Measurements from ENCODE around the gene TNFSF11. TPM values are rescaled to one million over a fixed set of nuclear protein-coding genes. Genes with fewer than 3 reads are reported as not detected.

The TNFSF11 gene
- polyA plus RNA-seq, 3 donors, result not detected

DNA sequence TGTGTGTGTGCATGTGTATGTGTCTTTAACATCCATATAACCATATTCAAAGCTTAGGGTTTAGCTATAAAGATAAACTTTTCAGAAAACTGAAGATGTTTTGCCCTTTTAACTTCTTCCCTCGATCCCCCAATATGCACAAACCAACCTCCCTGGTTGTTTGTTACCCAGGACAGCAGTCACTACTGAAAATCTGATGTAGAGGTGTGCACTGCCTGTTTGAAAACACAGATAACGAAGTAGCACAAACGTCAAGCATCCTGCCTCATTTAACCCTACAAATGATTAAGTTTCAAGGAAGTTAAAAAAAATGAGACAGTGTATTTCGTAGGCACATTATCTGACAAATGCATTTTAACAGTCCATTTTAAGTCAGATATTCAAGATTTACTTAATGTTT is 3.6 kb downstream of the TNFSF11 start:
- H3K79me2 ChIP-seq (ENCODE audit: insufficient read depth, low read length), result no peaks in the 10 kb centered on the region
- no peak for TF ChIP-seq CTCF (IDR thresholded peaks at IDR 0.05)
- peaks cover 30 to 44% of the 10 kb centered on the region in 2 donors for H3K27me3 ChIP-seq (ENCODE audit: control insufficient read depth in 2 of 2, insufficient read depth in 2 of 2, low read length in 2 of 2)
- peaks cover 14% of the 10 kb centered on the region for H3K4me1 Mint-ChIP-seq
- peaks cover 32 to 49% (median 39%) of the 10 kb centered on the region in 3 donors for H3K27me3 Mint-ChIP-seq (ENCODE audit: low read depth in 3 of 3)
- H3K4me3 ChIP-seq (replicated peaks in 1 of 3; ENCODE audit: low read depth in 2 of 3, low read length in 3 of 3), result no peak overlapping the region
- peaks cover 0 to 12% (median 5%) of the 10 kb centered on the region in 7 donors for H3K9me3 Mint-ChIP-seq
- no peaks in the 10 kb centered on the region for H4K20me1 ChIP-seq (ENCODE audit: insufficient read depth, low read length)
- no CpG with 5 or more reads among the region's 4 CpGs for WGBS (ENCODE audit: insufficient coverage)
- no peak overlapping the region for H3K27ac Mint-ChIP-seq
- H3K27ac ChIP-seq (ENCODE audit: low read depth in 1 of 2, low read length in 2 of 2), result no peak overlapping the region
- no peak for DNase-seq
- no peaks in the 10 kb centered on the region for H3K36me3 ChIP-seq (replicated peaks in 1 of 2; ENCODE audit: control insufficient read depth in 1 of 2, insufficient read depth in 2 of 2, low read length in 2 of 2)
- H3K4me2 ChIP-seq (replicated peaks; ENCODE audit: extremely low read depth, low read length, poor library complexity, severe bottlenecking), result no peak overlapping the region
- H3K4me1 ChIP-seq (ENCODE audit: control insufficient read depth in 1 of 2, insufficient read depth in 2 of 2, low read length in 2 of 2), result peaks cover 12 to 20% of the 10 kb centered on the region in 2 donors
- H3K9me3 ChIP-seq (replicated peaks in 1 of 2; ENCODE audit: control insufficient read depth in 1 of 2, insufficient read depth in 1 of 2, low read length in 2 of 2), result no peaks in the 10 kb centered on the region
- H3K9ac ChIP-seq (ENCODE audit: insufficient read depth, low read length, poor library complexity, severe bottlenecking), result no peak overlapping the region
- H3K36me3 Mint-ChIP-seq, result no peaks in the 10 kb centered on the region
- peak overlapping the region in 1 of 2 donors; percentile 66 for H3K4me3 Mint-ChIP-seq
- intact Hi-C loops (cut with micrococcal nuclease), result no loop called here
- no peak overlapping the region for H2AFZ ChIP-seq (ENCODE audit: insufficient read depth, low read depth, low read length, poor library complexity, severe bottlenecking)

GRCh38 chr13:42580644-42581043 is 6.7 kb downstream of the TNFSF11 start:
- H3K27me3 ChIP-seq (ENCODE audit: control insufficient read depth in 2 of 2, insufficient read depth in 2 of 2, low read length in 2 of 2), result peaks cover 5 to 18% of the 10 kb centered on the region in 2 donors
- no peak for TF ChIP-seq CTCF (IDR thresholded peaks at IDR 0.05)
- no peak overlapping the region for H3K9ac ChIP-seq (ENCODE audit: insufficient read depth, low read length, poor library complexity, severe bottlenecking)
- no peak overlapping the region for H3K27ac Mint-ChIP-seq
- no peak overlapping the region for H3K4me2 ChIP-seq (replicated peaks; ENCODE audit: extremely low read depth, low read length, poor library complexity, severe bottlenecking)
- no peaks in the 10 kb centered on the region for H3K36me3 Mint-ChIP-seq
- H3K4me1 ChIP-seq (ENCODE audit: control insufficient read depth in 1 of 2, insufficient read depth in 2 of 2, low read length in 2 of 2), result no peaks in the 10 kb centered on the region
- H3K27ac ChIP-seq (ENCODE audit: low read depth in 1 of 2, low read length in 2 of 2), result no peak overlapping the region
- no peaks in the 10 kb centered on the region for H3K9me3 ChIP-seq (replicated peaks in 1 of 2; ENCODE audit: control insufficient read depth in 1 of 2, insufficient read depth in 1 of 2, low read length in 2 of 2)
- H3K9me3 Mint-ChIP-seq, result peaks cover 0 to 5% (median 0%) of the 10 kb centered on the region in 7 donors
- no peak overlapping the region for H3K4me3 Mint-ChIP-seq
- no peaks in the 10 kb centered on the region for H4K20me1 ChIP-seq (ENCODE audit: insufficient read depth, low read length)
- no CpG with 5 or more reads among the region's 6 CpGs for WGBS (ENCODE audit: insufficient coverage)
- H3K36me3 ChIP-seq (replicated peaks in 1 of 2; ENCODE audit: control insufficient read depth in 1 of 2, insufficient read depth in 2 of 2, low read length in 2 of 2), result no peaks in the 10 kb centered on the region
- intact Hi-C loops (cut with micrococcal nuclease), result no loop called here
- no peaks in the 10 kb centered on the region for H3K4me1 Mint-ChIP-seq
- H3K79me2 ChIP-seq (ENCODE audit: insufficient read depth, low read length), result no peaks in the 10 kb centered on the region
- H2AFZ ChIP-seq (ENCODE audit: insufficient read depth, low read depth, low read length, poor library complexity, severe bottlenecking), result no peak overlapping the region
- no peak for DNase-seq
- H3K4me3 ChIP-seq (replicated peaks in 1 of 3; ENCODE audit: low read depth in 2 of 3, low read length in 3 of 3), result no peak overlapping the region
- H3K27me3 Mint-ChIP-seq (ENCODE audit: low read depth in 3 of 3), result peaks cover 10 to 23% (median 15%) of the 10 kb centered on the region in 3 donors
